GM03348 (cell line): ENCODE measurements around the gene ZBTB18.

Experiments
- DNase-seq: peaks from one replicate; pipeline ENCODE4 v3.0.0; 2012; ENCODE audit warnings: low spot score

The ZBTB18 gene

GRCh38 chr1:244090645-244091044, 39.6 kb downstream of the ZBTB18 start:
- no peak for DNase-seq

- DNase-seq: peak; percentile 80
Measured at GRCh38 chr1:244092293-244092963, 41.3 kb downstream of the ZBTB18 start.

GRCh38 chr1:244092964-244093638, 42.0 kb downstream of the ZBTB18 start:
- DNase-seq: no peak

GRCh38 chr1:244094880-244095528, 43.9 kb downstream of the ZBTB18 start:
- no peak for DNase-seq

GRCh38 chr1:244095529-244095911, 44.4 kb downstream of the ZBTB18 start:
- DNase-seq: no peak

GRCh38 chr1:244096066-244096610, 45.1 kb downstream of the ZBTB18 start:
- DNase-seq: no peak

GRCh38 chr1:244096691-244097090, 45.6 kb downstream of the ZBTB18 start:
- DNase-seq: no peak

GRCh38 chr1:244097523-244098405, 46.7 kb downstream of the ZBTB18 start:
- DNase-seq: peak; percentile 42

- no peak for DNase-seq
Measured at GRCh38 chr1:244099258-244099930, 48.3 kb downstream of the ZBTB18 start.

GRCh38 chr1:244100276-244100675, 49.2 kb downstream of the ZBTB18 start:
- DNase-seq: no peak

- peak; percentile 9 for DNase-seq
Measured at GRCh38 chr1:244100704-244101453, 49.8 kb downstream of the ZBTB18 start.

- no peak for DNase-seq
Measured at GRCh38 chr1:244102046-244102445, 51.0 kb downstream of the ZBTB18 start.

GRCh38 chr1:244102468-244102867, 51.4 kb downstream of the ZBTB18 start:
- no peak for DNase-seq

- DNase-seq: peak; percentile 95
Measured at GRCh38 chr1:244104309-244105060, 53.4 kb downstream of the ZBTB18 start.

GRCh38 chr1:244106176-244106575, 55.1 kb downstream of the ZBTB18 start:
- no peak for DNase-seq
